Choroid plexus epithelial cell (primary cell): ENCODE results near the gene PLS1.
"Not testable (repeated sequence)": the region's sequence is repeated elsewhere in the genome, so short reads cannot be mapped to it uniquely, and the experiment has no call there.

Experiments
- DNase-seq: peaks from one replicate; pipeline ENCODE4 v3.0.0-alpha.2; 2010; ENCODE audit warnings: low read depth
- H3K4me3 ChIP-seq: 2 replicates; pipeline ENCODE4 v1.5.1; 2011; ENCODE audit warnings: low read depth, mild to moderate bottlenecking, control low read depth, low read length, moderate library complexity
- CTCF ChIP-seq: conservative IDR thresholded peaks from 2 replicates; pipeline ENCODE4 v1.5.1; 2011; ENCODE audit warnings: low read depth, mild to moderate bottlenecking, control low read depth, inconsistent platforms, low read length, moderate library complexity

The PLS1 gene

GRCh38 chr3:142568393-142569017 lies 27.7 kb upstream of the PLS1 start:
- H3K4me3 ChIP-seq: no peak overlapping the region
- TF ChIP-seq CTCF: no peak
- no peak for DNase-seq

GRCh38 chr3:142569422-142569821 lies 26.8 kb upstream of the PLS1 start:
- H3K4me3 ChIP-seq, DNase-seq: not testable (repeated sequence)

- not testable (repeated sequence) for DNase-seq
Measured at GRCh38 chr3:142574223-142574622, 22.0 kb upstream of the PLS1 start.

GRCh38 chr3:142574665-142575064 lies 21.5 kb upstream of the PLS1 start:
- TF ChIP-seq CTCF: no peak
- H3K4me3 ChIP-seq: no peak overlapping the region
- DNase-seq: no peak

More at GRCh38 chr3:142574223-142574622, 22.0 kb upstream of the PLS1 start:
- not testable (repeated sequence) for H3K4me3 ChIP-seq

- TF ChIP-seq CTCF: no peak
- H3K4me3 ChIP-seq: no peak overlapping the region
- DNase-seq: no peak
Measured at GRCh38 chr3:142576792-142577191, 19.4 kb upstream of the PLS1 start.

GRCh38 chr3:142577696-142578328 lies 18.4 kb upstream of the PLS1 start:
- TF ChIP-seq CTCF: no peak
- H3K4me3 ChIP-seq: peak overlapping the region; percentile 98
- peak; percentile 31 for DNase-seq

- peak within 1 kb of the TSS; percentile 98 for H3K4me3 ChIP-seq
- DNase-seq: peak; percentile 96
- TF ChIP-seq CTCF: no peak
Measured at GRCh38 chr3:142578329-142579223, 17.6 kb upstream of the PLS1 start, which contains the start of gene ATR. TSS of gene ATR (minus strand) at chr3:142578733. CDS start at chr3:142578704, 29 bp downstream.

GRCh38 chr3:142580061-142580423 lies 16.2 kb upstream of the PLS1 start:
- H3K4me3 ChIP-seq: no peak overlapping the region
- no peak for TF ChIP-seq CTCF
- DNase-seq: no peak

- not testable (repeated sequence) for H3K4me3 ChIP-seq, DNase-seq
Measured at GRCh38 chr3:142581070-142581469, 15.1 kb upstream of the PLS1 start.
